ENCODE measurements around the gene CAMKK2.

CAMKK2 gene

DNA sequence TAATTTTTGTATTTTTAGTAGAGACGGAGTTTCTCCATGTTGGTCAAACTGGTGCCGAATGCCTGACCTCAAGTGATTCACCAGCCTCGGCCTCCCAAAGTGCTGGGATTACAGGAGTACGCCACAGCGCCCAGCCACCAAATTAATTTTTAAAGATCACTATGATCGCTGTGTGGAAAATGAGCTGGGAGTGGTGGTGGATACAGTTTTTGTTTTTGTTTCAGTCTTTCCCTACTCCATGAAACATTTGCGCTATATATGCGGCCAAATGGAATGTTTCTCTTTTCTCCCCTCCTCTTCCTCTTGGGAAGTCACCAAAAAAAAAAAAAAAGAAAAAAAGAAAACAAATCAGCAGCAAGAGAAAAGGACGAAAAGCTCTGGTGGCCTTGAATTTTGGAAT, 107.4 kb downstream of the CAMKK2 start:
- no peak for DNase-seq

GRCh38 chr12:121188227-121188626, 108.3 kb downstream of the CAMKK2 start:
- DNase-seq: no peak

Measured in HCEC 1CT (cell line).